OCI-LY7 (cell line): ENCODE measurements around the gene ANKRD65.

Source experiments
- EZH2phosphoT487 ChIP-seq: fragments of 200-600 bp; sonication (generic); IDR thresholded peaks from 2 replicates; pipeline ENCODE4 v1.6.1; 2018; ENCODE audit warnings: low read depth, borderline replicate concordance, mild to moderate bottlenecking, mixed run types, antibody characterized with exemption, low read length, moderate library complexity, mixed read lengths
- TF ChIP-seq, protein P1 (sequence below): fragments of 200-600 bp; sonication (generic); conservative IDR thresholded peaks from 2 replicates; pipeline ENCODE4 v1.5.1; 2014; ENCODE audit warnings: mild to moderate bottlenecking, antibody characterized with exemption, low read length, moderate library complexity, mixed read lengths

DNA sequence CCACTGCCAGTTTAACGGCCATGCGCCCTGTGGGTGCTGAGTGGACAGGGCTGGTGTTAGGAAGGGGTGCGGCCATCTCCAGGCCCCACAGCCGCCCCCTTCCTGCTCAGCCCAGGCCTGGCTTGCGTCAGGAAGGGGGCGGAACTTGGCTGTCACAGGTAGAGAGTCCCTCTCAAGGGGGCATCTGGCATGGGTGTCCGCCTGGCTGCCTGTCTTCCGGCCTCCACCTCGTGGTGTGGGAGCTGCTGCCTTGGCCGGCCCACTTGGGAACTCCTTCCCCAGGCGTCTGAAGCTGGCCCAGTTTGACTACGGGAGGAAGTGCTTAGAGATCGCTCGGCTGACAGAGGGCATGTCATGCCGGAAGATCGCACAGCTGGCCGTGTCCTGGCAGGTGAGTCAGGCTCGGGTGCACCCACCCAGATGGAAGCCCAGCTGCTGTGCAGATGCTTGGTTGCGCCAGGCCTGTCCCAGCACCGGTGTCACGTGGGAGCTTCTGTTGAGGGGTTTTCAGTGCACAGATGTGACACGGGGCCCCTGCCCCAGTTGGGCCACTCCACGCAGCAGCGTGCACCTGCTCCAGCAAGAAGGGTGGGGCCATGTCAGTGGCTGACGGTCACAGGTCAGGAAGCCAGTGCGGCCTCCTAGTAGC lies 41.4 kb upstream of the ANKRD65 start:
- TF ChIP-seq, protein P1, sequence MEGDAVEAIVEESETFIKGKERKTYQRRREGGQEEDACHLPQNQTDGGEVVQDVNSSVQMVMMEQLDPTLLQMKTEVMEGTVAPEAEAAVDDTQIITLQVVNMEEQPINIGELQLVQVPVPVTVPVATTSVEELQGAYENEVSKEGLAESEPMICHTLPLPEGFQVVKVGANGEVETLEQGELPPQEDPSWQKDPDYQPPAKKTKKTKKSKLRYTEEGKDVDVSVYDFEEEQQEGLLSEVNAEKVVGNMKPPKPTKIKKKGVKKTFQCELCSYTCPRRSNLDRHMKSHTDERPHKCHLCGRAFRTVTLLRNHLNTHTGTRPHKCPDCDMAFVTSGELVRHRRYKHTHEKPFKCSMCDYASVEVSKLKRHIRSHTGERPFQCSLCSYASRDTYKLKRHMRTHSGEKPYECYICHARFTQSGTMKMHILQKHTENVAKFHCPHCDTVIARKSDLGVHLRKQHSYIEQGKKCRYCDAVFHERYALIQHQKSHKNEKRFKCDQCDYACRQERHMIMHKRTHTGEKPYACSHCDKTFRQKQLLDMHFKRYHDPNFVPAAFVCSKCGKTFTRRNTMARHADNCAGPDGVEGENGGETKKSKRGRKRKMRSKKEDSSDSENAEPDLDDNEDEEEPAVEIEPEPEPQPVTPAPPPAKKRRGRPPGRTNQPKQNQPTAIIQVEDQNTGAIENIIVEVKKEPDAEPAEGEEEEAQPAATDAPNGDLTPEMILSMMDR: no peak
- TF ChIP-seq EZH2phosphoT487: no peak
